Measurements from ENCODE around the gene ATN1. TPM values are rescaled to one million over a fixed set of nuclear protein-coding genes. Genes with fewer than 3 reads are reported as not detected.
A peak's percentile ranks its signal among the peaks of the same experiment; 100 is the strongest.

ATN1 gene
- total and polyA plus RNA-seq, 2 of the 4 experiments (the other 2 are of a cell fraction), result 3.4 to 58.7 TPM

DNA sequence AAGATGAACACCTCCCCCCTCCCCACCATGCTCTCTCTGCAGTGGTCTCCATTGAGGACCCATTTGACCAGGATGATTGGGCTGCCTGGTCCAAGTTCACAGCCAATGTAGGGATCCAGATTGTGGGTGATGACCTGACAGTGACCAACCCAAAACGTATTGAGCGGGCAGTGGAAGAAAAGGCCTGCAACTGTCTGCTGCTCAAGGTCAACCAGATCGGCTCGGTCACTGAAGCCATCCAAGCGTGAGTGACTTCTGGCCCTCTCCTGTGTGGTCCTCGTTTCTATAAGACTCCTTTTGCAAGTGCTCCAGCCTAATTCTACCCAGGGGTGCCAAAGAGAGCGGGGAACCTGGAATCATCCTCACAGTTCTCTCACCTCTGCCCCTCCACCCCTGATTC is 6.2 kb upstream of the ATN1 start:
- Histone ChIP-seq H4K20me1 (ENCODE audit: insufficient read depth, low read length) (no peaks in the 10 kb centered on the region; the same call in 1 of the 2 replicates), H3K9me3 (ENCODE audit: control insufficient read depth, insufficient read depth, low read length) (no peaks in the 10 kb centered on the region), H3K56ac (ENCODE audit: extremely low read depth, insufficient read depth, low read length) (no peak overlapping the region), H4K91ac (ENCODE audit: insufficient read depth, low read depth, low read length) (no peak overlapping the region), H3K4ac (ENCODE audit: low read depth, low read length) (no peak overlapping the region), H2BK15ac (ENCODE audit: low read depth, low read length) (no peak overlapping the region), H2AFZ (replicated peaks; ENCODE audit: low read length, poor library complexity) (no peak overlapping the region), H2AK5ac (ENCODE audit: low read depth, low read length) (no peak overlapping the region), H4K5ac (ENCODE audit: low read depth, low read length) (no peak overlapping the region), H3K9ac (ENCODE audit: low read depth, low read length) (no peak overlapping the region), H3K27ac (ENCODE audit: insufficient read depth, low read length) (no peak overlapping the region), H3K4me3 (ENCODE audit: insufficient read depth, low read depth, low read length) (no peak overlapping the region), H2BK20ac (ENCODE audit: low read depth, low read length) (no peak overlapping the region), H4K8ac (ENCODE audit: low read depth in 2 of 2, low read length in 2 of 2) (no peak overlapping the region), H3K4me1 (ENCODE audit: control insufficient read depth, insufficient read depth, low read length) (peaks cover 25% of the 10 kb centered on the region), H2BK5ac (ENCODE audit: low read depth, low read length, poor library complexity, severe bottlenecking) (no peak overlapping the region), H3K18ac (ENCODE audit: low read depth, low read length) (no peak overlapping the region), H2BK120ac (ENCODE audit: low read depth, low read length) (no peak overlapping the region), H3K27me3 (ENCODE audit: control insufficient read depth, insufficient read depth, low read length) (no peaks in the 10 kb centered on the region), H3K23ac (ENCODE audit: low read depth, low read length) (no peak overlapping the region), H3K36me3 (ENCODE audit: control insufficient read depth, insufficient read depth, low read length) (peaks cover 48% of the 10 kb centered on the region), H3K9me1 (ENCODE audit: insufficient read depth, low read length) (peaks cover 9% of the 10 kb centered on the region; the same call in 1 of the 2 replicates), H3K79me1 (ENCODE audit: low read depth in 1 of 2, low read length in 2 of 2) (peaks cover 22 to 34% of the 10 kb centered on the region in 2 experiments), H3K4me2 (ENCODE audit: low read depth, low read length) (no peak overlapping the region), H2AK9ac (replicated peaks; ENCODE audit: low read depth, low read length, poor library complexity) (peak overlapping the region; percentile 66), H3K14ac (replicated peaks; ENCODE audit: low read depth, low read length) (no peak overlapping the region)
- ChIA-PET CTCF (interaction anchor here (1.1 kb wide), 1 partner anchor 9 kb away, joined by 3 read pairs; no protein-coding TSS in a partner anchor), POLR2A (ENCODE audit: unreplicated experiment) (no interaction called here)
- intact Hi-C loops (cut with micrococcal nuclease), result no loop called here
- DNase-seq (no peak), ATAC-seq (ENCODE audit: low read depth) (no peak)
- TF ChIP-seq RAD21 (IDR thresholded peaks at IDR 0.05; ENCODE audit: low read length), result no peak
- TF ChIP-seq MAFK (IDR thresholded peaks at IDR 0.05; ENCODE audit: low read depth, low read length), result no peak
- TF ChIP-seq MAZ (IDR thresholded peaks at IDR 0.05; ENCODE audit: borderline replicate concordance, low read depth, low read length), result no peak
- TF ChIP-seq, protein P1, sequence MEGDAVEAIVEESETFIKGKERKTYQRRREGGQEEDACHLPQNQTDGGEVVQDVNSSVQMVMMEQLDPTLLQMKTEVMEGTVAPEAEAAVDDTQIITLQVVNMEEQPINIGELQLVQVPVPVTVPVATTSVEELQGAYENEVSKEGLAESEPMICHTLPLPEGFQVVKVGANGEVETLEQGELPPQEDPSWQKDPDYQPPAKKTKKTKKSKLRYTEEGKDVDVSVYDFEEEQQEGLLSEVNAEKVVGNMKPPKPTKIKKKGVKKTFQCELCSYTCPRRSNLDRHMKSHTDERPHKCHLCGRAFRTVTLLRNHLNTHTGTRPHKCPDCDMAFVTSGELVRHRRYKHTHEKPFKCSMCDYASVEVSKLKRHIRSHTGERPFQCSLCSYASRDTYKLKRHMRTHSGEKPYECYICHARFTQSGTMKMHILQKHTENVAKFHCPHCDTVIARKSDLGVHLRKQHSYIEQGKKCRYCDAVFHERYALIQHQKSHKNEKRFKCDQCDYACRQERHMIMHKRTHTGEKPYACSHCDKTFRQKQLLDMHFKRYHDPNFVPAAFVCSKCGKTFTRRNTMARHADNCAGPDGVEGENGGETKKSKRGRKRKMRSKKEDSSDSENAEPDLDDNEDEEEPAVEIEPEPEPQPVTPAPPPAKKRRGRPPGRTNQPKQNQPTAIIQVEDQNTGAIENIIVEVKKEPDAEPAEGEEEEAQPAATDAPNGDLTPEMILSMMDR (conservative IDR thresholded peaks at IDR 0.05; ENCODE audit: low read depth, low read length), result no peak
- in situ Hi-C loops (cut with MboI; ENCODE audit: low sequenced_read_pairs), result no loop called here
- 63% methylated on average over 2 of the region's 7 CpGs; no CpG with 5 or more reads in 1 of the 2 experiments for WGBS, 2 experiments (ENCODE audit: extremely low coverage in 2 of 2, insufficient read length in 1 of 2)
- no TSS peak for BruUV-seq (replicated peaks)
- dilution Hi-C loops (cut with HindIII; ENCODE audit: low sequenced_read_pairs, unreplicated experiment), result no loop called here

Data from IMR-90 (cell line).